SIG-M5 (cell line): ENCODE results near the gene WDR49.
A peak's percentile ranks its signal among the peaks of the same experiment; 100 is the strongest.

Experiments
- DNase-seq: peaks from one replicate; lab custom pipeline; 2025; lab: John Stamatoyannopoulos, UW

The WDR49 gene

GRCh38 chr3:167653760-167654159 is at the start of gene WDR49:
Gene WDR49 (minus strand): TSS chr3:167653942. CDS start chr3:167653425, 517 bp downstream.
- DNase-seq = peak; percentile 55

GRCh38 chr3:167700926-167701325 is 47.2 kb upstream of the WDR49 start:
- no peak for DNase-seq

GRCh38 chr3:167700046-167700445 is 46.3 kb upstream of the WDR49 start:
- no peak for DNase-seq

DNA sequence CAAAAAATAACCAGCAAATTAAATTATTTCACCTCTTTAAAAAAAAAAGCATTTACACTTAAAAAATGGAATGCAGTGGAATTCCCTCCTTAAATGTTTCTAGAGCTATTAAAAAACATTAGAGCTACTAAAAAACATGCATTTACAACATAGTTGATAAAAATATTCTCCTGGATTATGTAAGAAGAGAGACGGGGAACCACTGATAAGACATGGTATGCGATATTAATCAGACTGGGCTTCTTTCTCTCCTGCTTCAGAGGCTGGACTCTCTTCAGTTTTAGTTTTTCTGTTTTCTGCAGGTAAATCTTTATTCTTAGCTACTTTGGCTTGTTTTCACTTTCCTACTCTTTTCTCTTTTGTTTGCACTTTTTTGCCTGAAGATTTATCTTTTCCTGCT is 40.4 kb upstream of the WDR49 start:
- DNase-seq = no peak

DNA sequence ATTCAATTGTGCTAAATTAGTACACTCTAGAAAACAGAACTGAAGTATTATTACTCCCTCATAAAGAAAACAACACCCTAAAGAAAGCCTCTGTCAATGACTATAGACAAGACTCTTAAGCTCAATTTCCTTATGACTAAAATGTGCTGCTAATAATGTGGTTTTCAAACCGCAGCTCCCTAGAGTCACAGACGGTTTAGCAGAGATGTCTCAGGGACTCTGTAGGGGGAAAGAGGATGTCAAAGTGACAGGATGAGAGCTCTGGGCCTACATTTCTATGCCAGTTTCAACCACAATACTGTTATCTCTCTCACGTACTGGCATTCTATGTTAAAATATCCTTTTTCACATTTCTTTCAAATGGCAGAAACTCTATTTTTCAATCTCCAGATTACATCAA is 37.6 kb upstream of the WDR49 start:
- DNase-seq = no peak

DNA sequence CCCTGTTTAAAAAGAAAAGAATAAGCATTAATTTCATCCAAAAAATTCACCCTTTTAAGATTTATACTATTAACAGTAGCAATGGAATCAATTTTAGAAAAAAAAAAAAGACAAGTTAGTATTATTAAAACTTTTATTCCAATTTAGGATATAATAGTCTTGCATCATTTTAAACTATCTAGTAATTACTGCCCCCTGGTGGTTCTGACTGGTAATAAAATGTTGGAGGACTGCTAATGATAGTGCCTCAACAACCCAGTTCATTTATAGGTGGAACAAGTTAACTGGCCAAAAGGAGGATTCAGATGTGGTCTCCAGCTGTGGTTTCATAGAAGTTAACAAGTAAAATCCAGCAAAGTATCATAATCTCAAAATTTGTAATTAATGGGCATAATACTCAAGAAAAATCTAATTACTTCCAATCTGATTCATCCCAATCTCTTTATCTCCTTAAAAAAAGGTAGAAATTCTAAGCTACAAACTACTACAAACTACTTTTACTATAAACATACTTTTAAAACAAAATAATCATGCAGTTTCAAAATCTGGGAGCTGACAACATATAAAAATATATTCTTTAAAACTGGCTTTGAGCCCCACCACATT is 30.7 kb upstream of the WDR49 start:
- DNase-seq = no peak

- no peak for DNase-seq
Observed at GRCh38 chr3:167679526-167679925, 25.8 kb upstream of the WDR49 start.

GRCh38 chr3:167675848-167676247 is 22.1 kb upstream of the WDR49 start:
- no peak for DNase-seq

- DNase-seq = no peak
Observed at GRCh38 chr3:167673221-167673620, 19.5 kb upstream of the WDR49 start.

GRCh38 chr3:167671878-167672427 is 18.2 kb upstream of the WDR49 start:
- DNase-seq = no peak

DNA sequence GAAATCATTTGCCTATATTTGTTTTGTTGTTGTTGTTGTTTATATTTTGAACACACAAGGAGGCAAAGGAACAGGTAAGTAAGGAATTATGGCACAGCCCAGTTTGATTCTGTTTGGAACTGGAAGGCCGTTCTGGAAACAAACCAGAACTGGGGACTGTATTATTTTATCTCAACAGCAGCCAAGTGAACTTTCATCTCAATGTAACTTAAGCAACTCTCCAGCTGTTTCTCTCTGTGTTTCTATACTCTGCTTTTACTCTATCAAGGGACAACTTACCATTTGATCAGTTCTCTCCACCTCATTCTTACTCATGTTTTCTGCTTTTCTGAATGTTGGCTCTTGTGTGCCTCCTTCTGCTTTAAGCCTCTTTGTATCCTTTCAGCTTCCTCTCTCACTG is 16.0 kb upstream of the WDR49 start:
- DNase-seq = no peak

DNA sequence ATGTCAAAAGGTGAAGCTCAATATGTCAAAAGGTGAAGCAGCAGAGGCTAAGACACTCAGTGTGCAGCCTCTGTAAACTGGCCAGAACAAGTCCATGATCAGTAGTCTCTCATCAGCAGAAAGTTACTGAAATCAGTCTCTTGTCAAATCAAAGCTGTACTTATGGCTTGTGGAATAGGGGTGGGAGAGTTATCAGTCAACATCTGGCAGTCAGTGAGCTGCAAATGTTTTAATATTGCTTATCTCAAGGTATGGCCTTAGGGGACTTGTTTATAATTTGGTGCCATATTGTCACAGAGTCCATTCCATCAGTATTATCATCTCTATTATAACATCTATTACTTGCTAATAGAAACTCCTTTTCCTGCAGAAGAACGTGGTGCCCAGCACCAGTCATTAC is 14.9 kb upstream of the WDR49 start:
- no peak for DNase-seq

- DNase-seq = no peak
Observed at GRCh38 chr3:167666563-167666962, 12.8 kb upstream of the WDR49 start.

GRCh38 chr3:167662919-167663400 is 9.2 kb upstream of the WDR49 start:
- DNase-seq = no peak

DNA sequence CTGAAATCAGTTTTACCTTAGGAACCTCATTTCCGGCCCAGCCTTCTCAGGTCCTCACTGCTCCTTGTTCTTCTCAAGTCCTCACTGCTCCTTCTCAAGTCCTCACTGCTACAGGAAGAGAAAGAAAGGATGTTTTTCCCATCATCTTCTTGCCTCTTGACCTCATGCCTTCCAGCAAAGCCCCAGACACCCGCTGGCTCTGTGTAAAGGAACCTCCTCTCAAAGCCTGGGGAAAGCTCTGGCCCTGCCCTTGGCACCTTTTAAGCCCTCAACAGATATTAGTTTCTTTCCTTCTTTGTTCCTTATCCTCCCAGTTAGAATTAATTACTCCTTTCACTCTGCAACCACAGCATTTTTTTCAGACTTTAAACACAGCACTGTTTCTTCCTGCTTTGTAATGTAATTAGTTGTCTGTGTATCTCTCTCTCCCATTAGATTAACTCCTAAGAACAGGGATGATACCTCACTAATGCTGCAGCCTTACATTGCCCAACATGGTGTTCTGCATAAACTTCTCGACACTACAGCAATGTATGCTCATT is 4.0 kb upstream of the WDR49 start:
- no peak for DNase-seq

GRCh38 chr3:167656821-167657220 is 3.1 kb upstream of the WDR49 start:
- no peak for DNase-seq

DNA sequence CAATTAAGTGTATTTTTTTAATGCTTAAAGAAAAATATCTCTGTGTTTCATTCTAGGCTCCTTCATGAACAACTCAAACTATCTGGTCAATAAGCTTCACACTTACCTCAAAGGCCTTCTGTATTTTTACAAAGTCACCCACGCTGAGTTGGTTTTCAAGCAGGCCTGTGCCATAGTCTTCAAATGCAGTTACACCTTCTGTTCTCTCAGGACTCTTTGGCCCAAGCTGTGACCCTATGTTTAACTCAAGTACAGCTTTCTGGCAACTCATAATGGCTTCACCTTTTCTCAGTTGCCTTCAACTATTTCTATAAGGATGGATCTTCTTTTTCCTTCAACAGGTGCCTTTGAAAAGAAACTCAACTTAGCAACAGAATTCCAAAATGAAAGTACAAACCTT is 587 bp downstream of the WDR49 start:
- no peak for DNase-seq

- DNase-seq = no peak
Observed at GRCh38 chr3:167651826-167652225, 1.9 kb downstream of the WDR49 start.

- no peak for DNase-seq
Observed at GRCh38 chr3:167650459-167650858, 3.3 kb downstream of the WDR49 start.

DNA sequence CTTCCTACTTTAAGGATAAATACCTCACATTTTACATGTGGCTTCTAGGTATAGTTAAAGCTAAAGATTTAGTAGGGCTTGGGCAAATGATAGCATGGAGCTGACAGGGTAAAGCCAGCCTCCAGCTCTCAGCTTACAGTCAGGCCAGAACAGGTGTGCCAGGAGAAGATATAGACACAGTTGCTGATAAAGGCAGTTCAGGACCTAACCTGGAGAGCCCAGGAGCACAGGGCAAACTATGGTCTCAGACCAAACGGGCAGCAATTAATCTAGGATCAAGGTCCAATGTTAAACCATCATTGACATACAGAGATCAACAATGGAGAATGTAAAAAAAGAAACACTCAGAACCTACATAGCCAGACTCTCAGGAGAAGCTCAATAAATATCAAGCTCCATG is 4.0 kb downstream of the WDR49 start:
- DNase-seq = no peak

GRCh38 chr3:167644611-167645010 is 9.1 kb downstream of the WDR49 start:
- no peak for DNase-seq

DNA sequence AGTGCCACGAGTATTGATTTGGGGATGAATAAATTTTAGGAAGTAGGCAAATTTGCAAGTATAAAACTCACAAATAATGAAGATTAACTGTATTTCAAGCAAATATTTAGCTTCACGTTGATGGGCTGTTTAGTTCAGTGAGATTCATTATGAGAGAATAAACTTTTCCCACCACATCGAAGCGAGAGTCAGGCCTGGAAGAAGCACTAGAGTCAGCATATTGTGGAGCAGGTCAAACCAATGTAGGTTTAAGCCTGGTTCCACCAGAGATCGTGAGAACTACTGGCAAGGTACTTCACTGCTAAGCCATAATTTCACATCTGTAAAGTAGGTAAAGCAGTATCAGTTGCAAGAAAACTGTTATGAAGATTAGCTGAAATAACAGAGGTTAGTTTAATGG is 22.3 kb downstream of the WDR49 start:
- no peak for DNase-seq

- DNase-seq = no peak
Observed at GRCh38 chr3:167626490-167626889, 27.3 kb downstream of the WDR49 start.

- DNase-seq = no peak
Observed at GRCh38 chr3:167615030-167615429, 38.7 kb downstream of the WDR49 start.
